GM12873 (cell line): ENCODE results near the gene CUL5.

Experiments
- CTCF ChIP-seq: IDR thresholded peaks from 2 replicates; pipeline ENCODE4 v1.5.1; 2012; ENCODE audit warnings: low read depth, mild to moderate bottlenecking, moderate library complexity, low read length, control low read depth; ENCODE audit not compliant: insufficient read depth; ENCODE audit errors: missing control alignments

Gene CUL5

GRCh38 chr11:108007819-108008218, 879 bp upstream of the CUL5 start:
- no peak for TF ChIP-seq CTCF

GRCh38 chr11:108009497-108010370, 1.0 kb downstream of the CUL5 start:
- no peak for TF ChIP-seq CTCF

- TF ChIP-seq CTCF: no peak
Observed at GRCh38 chr11:108012139-108012725, 3.5 kb downstream of the CUL5 start.

- no peak for TF ChIP-seq CTCF
Observed at GRCh38 chr11:108016647-108017046, 7.9 kb downstream of the CUL5 start.

GRCh38 chr11:108018708-108019107, 10.0 kb downstream of the CUL5 start:
- no peak for TF ChIP-seq CTCF

GRCh38 chr11:108019870-108020540, 11.3 kb downstream of the CUL5 start:
- TF ChIP-seq CTCF: no peak
